Small intestine (tissue), 7 donors: Measurements from ENCODE around the gene PACRG. TPM values are rescaled to one million over a fixed set of nuclear protein-coding genes. Genes with fewer than 3 reads are reported as not detected.

Experiments
- DNase-seq, 2 donors: peaks; one replicate each; pipeline versions ENCODE4 v3.0.0 to v3.0.0-alpha.2; 2013
- FAIRE-seq: peaks from 2 replicates; lab custom pipeline; 2012; peaks lifted over from hg19 to GRCh38; lab: Jason Lieb, UNC
- H3K27ac ChIP-seq, 3 donors: one replicate each; pipeline ENCODE4 v1.5.1; 2013; ENCODE audit warnings: low read length in 2 of 3, mild to moderate bottlenecking in 2 of 3, control low read depth in 1 of 3, inconsistent platforms in 1 of 3, low read depth in 1 of 3, moderate library complexity in 1 of 3
- H3K27me3 ChIP-seq, 3 donors: one replicate each; pipeline ENCODE4 v1.6.1; 2013; ENCODE audit warnings: low read length in 3 of 3, inconsistent platforms in 1 of 3; ENCODE audit not compliant: control insufficient read depth in 3 of 3, insufficient read depth in 3 of 3
- H3K36me3 ChIP-seq, 3 donors: one replicate each; pipeline ENCODE4 v1.6.1; 2013; ENCODE audit warnings: low read length in 3 of 3, inconsistent platforms in 1 of 3, low read depth in 1 of 3, mild to moderate bottlenecking in 1 of 3, moderate library complexity in 1 of 3; ENCODE audit not compliant: control insufficient read depth in 3 of 3, insufficient read depth in 2 of 3
- H3K4me1 ChIP-seq, 3 donors: one replicate each; pipeline ENCODE4 v1.6.1; 2013; ENCODE audit warnings: low read length in 2 of 3, inconsistent platforms in 1 of 3, low read depth in 1 of 3, mild to moderate bottlenecking in 1 of 3, moderate library complexity in 1 of 3; ENCODE audit not compliant: control insufficient read depth in 3 of 3, insufficient read depth in 2 of 3
- H3K4me3 ChIP-seq, 3 donors: one replicate each; pipeline ENCODE4 v1.5.1; 2013; ENCODE audit warnings: low read length in 3 of 3, control low read depth in 1 of 3, inconsistent platforms in 1 of 3, low read depth in 1 of 3, mild to moderate bottlenecking in 1 of 3, moderate library complexity in 1 of 3
- H3K9me3 ChIP-seq, 2 donors: one replicate each; pipeline ENCODE4 v1.6.1; 2013; ENCODE audit warnings: low read depth in 1 of 2, low read length in 1 of 2; ENCODE audit not compliant: control insufficient read depth in 2 of 2, insufficient read depth in 1 of 2
- WGBS, 3 donors: extraction: QIAGEN DNeasy Blood & Tissue Kit; methylation state at CpG; one replicate each; pipeline ENCODE4 v1.1.7; 2013; 5-methylcytosine and 5-hydroxymethylcytosine counted together
- polyA plus RNA-seq, 4 donors: library from polyadenylated mRNA; stranded (reverse) in 3 of 4; unstranded in 1 of 4; fragments of 200-250 nt in 3 of 4; fragments of 120-200 nt in 1 of 4; gene quantifications; one replicate each; pipeline versions ENCODE4 v1.2.1 to v1.2.3, GENCODE V29; 2013
- donor health status: healthy with polysubstance abuse.
- donor health status: control.
- donor health status: control.
- donor health status: Bipolar disorder and iron deficiency.
- donor health status: healthy.

PACRG gene
- polyA plus RNA-seq, 4 donors: 0.49 to 1.5 TPM; not detected in 2

DNA sequence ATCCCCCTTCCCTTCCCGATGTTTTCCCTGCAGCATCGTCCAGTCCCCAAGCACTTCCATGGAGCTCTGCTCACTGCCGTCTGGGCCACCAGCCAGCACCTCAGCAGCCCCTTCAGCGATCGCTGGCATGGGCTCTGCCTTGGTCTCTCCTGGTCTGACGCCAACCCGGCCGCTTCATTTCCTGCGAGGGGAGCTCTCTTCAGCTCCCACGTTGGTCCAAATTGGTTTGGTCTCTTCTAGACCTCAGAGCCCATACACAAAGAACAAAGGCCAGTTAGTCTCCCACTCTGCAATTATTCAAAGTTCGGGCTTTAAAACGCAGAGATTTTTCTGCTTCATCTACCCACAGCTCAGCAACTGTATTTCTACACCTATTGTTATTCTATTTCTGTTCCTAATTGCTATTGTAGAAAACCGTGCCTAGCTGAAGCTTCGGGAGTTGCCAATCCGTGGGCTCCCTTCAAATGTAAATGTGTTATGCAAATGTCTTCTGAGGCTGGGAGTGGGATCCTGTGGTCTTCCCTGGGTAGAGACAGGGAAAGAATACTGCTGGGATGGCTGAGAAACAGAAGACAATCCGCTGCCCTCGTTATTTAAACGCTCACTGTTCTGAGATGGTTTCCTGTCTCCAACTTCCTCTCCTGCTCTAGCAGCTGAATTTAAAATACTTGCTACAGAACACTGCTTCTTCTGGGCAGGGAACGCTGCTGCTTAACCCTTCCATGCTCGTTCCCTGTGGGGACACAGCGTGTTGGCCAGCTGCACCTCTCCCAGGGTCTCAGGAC is 532.5 kb downstream of the PACRG start:
- FAIRE-seq (no peak), DNase-seq (peak in 1 of 2 donors; percentile 16)
- no peaks in the 10 kb centered on the region for H3K9me3 ChIP-seq
- H3K4me1 ChIP-seq: no peaks in the 10 kb centered on the region
- no peak overlapping the region for H3K4me3 ChIP-seq
- WGBS, 3 donors: 14 to 22% (median 18%) methylated on average over 21 of the region's 21 CpGs
- no peaks in the 10 kb centered on the region for H3K27me3 ChIP-seq
- H3K36me3 ChIP-seq: no peaks in the 10 kb centered on the region
- H3K27ac ChIP-seq: no peak overlapping the region

GRCh38 chr6:163260911-163261310 is 533.1 kb downstream of the PACRG start:
- H3K9me3 ChIP-seq: no peaks in the 10 kb centered on the region

GRCh38 chr6:163261361-163261760 is 533.6 kb downstream of the PACRG start:
- DNase-seq: no peak
- H3K27ac ChIP-seq: no peak overlapping the region
- 70 to 79% (median 76%) methylated on average over 4 of the region's 4 CpGs for WGBS, 3 donors
- FAIRE-seq: no peak
- H3K27me3 ChIP-seq: no peaks in the 10 kb centered on the region
- H3K4me3 ChIP-seq: no peak overlapping the region
- no peaks in the 10 kb centered on the region for H3K36me3 ChIP-seq
- no peaks in the 10 kb centered on the region for H3K9me3 ChIP-seq
- no peaks in the 10 kb centered on the region for H3K4me1 ChIP-seq

More at GRCh38 chr6:163260911-163261310, 533.1 kb downstream of the PACRG start:
- DNase-seq (no peak), FAIRE-seq (no peak)
- Histone ChIP-seq H3K4me1 (no peaks in the 10 kb centered on the region), H3K27me3 (no peaks in the 10 kb centered on the region), H3K36me3 (no peaks in the 10 kb centered on the region), H3K4me3 (no peak overlapping the region), H3K27ac (no peak overlapping the region)
- 32 to 37% (median 34%) methylated on average over 8 of the region's 8 CpGs for WGBS, 3 donors

- Histone ChIP-seq H3K36me3 (no peaks in the 10 kb centered on the region), H3K27ac (no peak overlapping the region), H3K4me1 (no peaks in the 10 kb centered on the region), H3K9me3 (no peaks in the 10 kb centered on the region), H3K4me3 (no peak overlapping the region), H3K27me3 (no peaks in the 10 kb centered on the region)
- DNase-seq (no peak), FAIRE-seq (no peak)
- WGBS, 3 donors: 75 to 82% (median 78%) methylated on average over 7 of the region's 7 CpGs
Observed at GRCh38 chr6:163262080-163262479, 534.3 kb downstream of the PACRG start.

DNA sequence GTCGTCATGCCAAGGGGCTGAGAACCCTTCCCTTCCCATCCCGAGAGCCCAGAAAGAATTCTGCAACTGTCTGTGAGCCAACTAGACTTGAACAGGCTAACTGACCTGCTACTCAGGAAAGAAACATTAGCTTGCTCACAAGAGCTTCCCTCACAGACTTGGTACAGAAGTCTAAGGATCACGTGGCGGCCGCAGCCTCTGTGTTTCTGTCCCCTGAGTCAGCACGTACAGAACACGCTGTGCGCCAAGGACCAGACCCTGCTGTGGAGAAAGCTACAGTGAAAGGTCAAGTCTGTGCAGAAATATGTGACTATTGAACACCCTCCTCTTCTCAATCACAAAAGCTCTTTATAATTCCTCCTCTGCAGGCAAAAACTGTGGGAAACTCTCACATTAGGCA is 535.4 kb downstream of the PACRG start:
- FAIRE-seq (no peak), DNase-seq (no peak)
- 89 to 97% (median 91%) methylated on average over 8 of the region's 8 CpGs for WGBS, 3 donors
- Histone ChIP-seq H3K4me1 (no peaks in the 10 kb centered on the region), H3K4me3 (no peak overlapping the region), H3K27ac (no peak overlapping the region), H3K36me3 (no peaks in the 10 kb centered on the region), H3K27me3 (no peaks in the 10 kb centered on the region), H3K9me3 (no peaks in the 10 kb centered on the region)

DNA sequence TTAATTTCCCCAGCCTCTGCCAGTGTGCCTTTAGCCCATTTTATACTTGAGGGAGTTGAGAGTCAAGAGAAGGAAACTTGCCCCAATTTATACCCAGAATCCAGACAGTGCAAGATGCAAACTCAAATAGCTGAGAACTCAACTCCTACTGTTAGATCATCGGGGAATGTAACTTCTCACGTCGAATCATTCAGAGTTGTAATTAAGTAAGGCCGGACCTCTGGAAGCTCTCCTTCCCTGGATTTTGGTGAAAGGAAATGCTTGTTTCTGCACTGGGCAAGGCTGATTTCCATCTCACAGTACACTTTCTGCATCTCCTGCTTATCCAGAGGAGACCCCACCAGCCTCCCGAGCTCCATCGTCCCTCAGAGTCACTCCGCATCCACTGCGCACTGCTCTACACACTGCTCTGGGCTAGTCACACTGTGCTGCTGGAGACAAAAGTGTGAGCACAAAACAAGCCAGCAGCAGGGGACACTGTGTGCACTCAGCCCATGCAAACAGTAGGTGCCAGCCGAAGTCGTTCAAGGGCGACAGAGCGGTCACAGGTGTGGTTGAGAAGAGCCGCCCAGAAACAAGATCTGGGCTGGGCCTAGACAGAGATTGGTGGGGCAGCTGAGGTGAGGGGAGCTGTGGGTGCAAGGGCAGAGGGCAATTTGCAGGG is 536.4 kb downstream of the PACRG start:
- DNase-seq (no peak), FAIRE-seq (no peak)
- no peak overlapping the region for H3K4me3 ChIP-seq
- no peaks in the 10 kb centered on the region for H3K4me1 ChIP-seq
- H3K27ac ChIP-seq: no peak overlapping the region
- H3K36me3 ChIP-seq: no peaks in the 10 kb centered on the region
- no peaks in the 10 kb centered on the region for H3K27me3 ChIP-seq
- 76 to 86% (median 85%) methylated on average over 13 of the region's 13 CpGs for WGBS, 3 donors
- no peaks in the 10 kb centered on the region for H3K9me3 ChIP-seq

DNA sequence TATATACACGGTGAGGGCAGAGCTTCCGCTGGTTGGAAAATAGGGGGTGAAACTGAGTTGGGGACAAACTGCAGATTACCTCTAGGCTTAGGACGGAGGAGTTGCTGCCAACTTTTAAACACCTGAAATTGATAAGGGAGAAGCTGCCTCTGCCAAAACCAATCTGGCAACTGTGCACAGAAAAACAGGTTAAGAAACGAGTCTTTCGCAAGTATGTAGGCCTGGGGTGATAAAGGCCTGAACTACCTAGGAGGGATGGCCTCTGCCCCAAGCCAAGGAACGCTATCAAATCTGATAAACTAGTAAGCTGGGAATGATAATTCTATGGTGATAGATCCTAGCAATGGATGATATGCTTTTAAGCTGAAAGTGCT is 536.9 kb downstream of the PACRG start:
- Histone ChIP-seq H3K27ac (no peak overlapping the region), H3K9me3 (no peaks in the 10 kb centered on the region), H3K4me3 (no peak overlapping the region), H3K36me3 (no peaks in the 10 kb centered on the region), H3K27me3 (no peaks in the 10 kb centered on the region), H3K4me1 (no peaks in the 10 kb centered on the region)
- FAIRE-seq (no peak), DNase-seq (no peak)
- 37 to 71% (median 44%) methylated on average over 6 of the region's 6 CpGs for WGBS, 3 donors

- FAIRE-seq (no peak), DNase-seq (no peak)
Observed at GRCh38 chr6:163281634-163282033, 553.9 kb downstream of the PACRG start.

More at GRCh38 chr6:163281634-163282033, 553.9 kb downstream of the PACRG start:
- H3K4me3 ChIP-seq: no peak overlapping the region
- 81 to 83% (median 82%) methylated on average over 1 of the region's 1 CpG for WGBS, 3 donors
- H3K27me3 ChIP-seq: no peaks in the 10 kb centered on the region
- no peak overlapping the region for H3K27ac ChIP-seq
- peaks cover 0 to 3% of the 10 kb centered on the region in 2 donors for H3K9me3 ChIP-seq
- H3K4me1 ChIP-seq: no peaks in the 10 kb centered on the region
- no peaks in the 10 kb centered on the region for H3K36me3 ChIP-seq
